GM12878 (cell line): ENCODE results near the gene TMEM35A. TPM values are rescaled to one million over a fixed set of nuclear protein-coding genes. Genes with fewer than 3 reads are reported as not detected.

Source experiments
- ATAC-seq: fragments of 200-7000 bp; cut with Tn5 transposase; 3 replicates; pipeline ENCODE4 v1.9.1; 2020; ENCODE audit warnings: mild to moderate bottlenecking, moderate library complexity
- BruUV-seq: library from RNA; stranded (reverse); fragments of 400-500 nt; replicated peaks from 2 replicates; lab custom pipeline; 2021; lab: Mats Ljungman, UMichigan
- CTCF ChIA-PET: fragments of 300-600 bp; sonication (Branson Sonifier 250); formaldehyde crosslinking; extraction: SDS; loops from one replicate; lab custom pipeline; 2021; ENCODE audit warnings: inconsistent platforms; lab: Yijun Ruan, JAX
- POLR2A ChIA-PET: fragments of 350-600 bp; formaldehyde crosslinking; extraction: SDS; loops from one replicate; lab custom pipeline; 2021; ENCODE audit warnings: inconsistent platforms; lab: Charles Lee
- RAD21 ChIA-PET: fragments of 300-600 bp; sonication (Branson Sonifier 250); formaldehyde crosslinking; loops from one replicate; lab custom pipeline; 2023; ENCODE audit warnings: antibody characterized with exemption; ENCODE audit not compliant: unreplicated experiment; lab: Charles Lee
- SMC1A ChIA-PET: fragments of 300-600 bp; sonication (Branson Sonifier 250); formaldehyde crosslinking; loops from one replicate; lab custom pipeline; 2023; ENCODE audit not compliant: unreplicated experiment, uncharacterized antibody; lab: Charles Lee
- DNase-seq: peaks from one replicate; pipeline ENCODE4 v3.0.0-alpha.2; 2011; ENCODE audit warnings: low read depth, low spot score
- FAIRE-seq: peaks from 3 replicates; lab custom pipeline; 2011; peaks lifted over from hg19 to GRCh38; lab: Jason Lieb, UNC
- H2AFZ ChIP-seq: 2 replicates; pipeline ENCODE4 v1.6.0; 2011; ENCODE audit warnings: low read depth, low read length, control low read depth; ENCODE audit not compliant: control insufficient read depth
- H3K27ac ChIP-seq: 2 replicates; pipeline ENCODE4 v1.5.1; 2011; ENCODE audit warnings: control low read depth; ENCODE audit not compliant: control insufficient read depth, insufficient read depth
- H3K27me3 ChIP-seq, 2 experiments: replicated peaks in 1 of 2; 2 replicates each; pipeline versions ENCODE4 v1.6.0 to v1.6.1; 2011; ENCODE audit warnings: low read length in 1 of 2; ENCODE audit not compliant: control insufficient read depth in 2 of 2, insufficient read depth in 2 of 2
- H3K36me3 ChIP-seq, 2 experiments: 2 replicates each; pipeline ENCODE4 v1.5.1; 2011; ENCODE audit warnings: low read length in 1 of 2; ENCODE audit not compliant: control insufficient read depth in 2 of 2, insufficient read depth in 2 of 2
- H3K4me1 ChIP-seq: 2 replicates; pipeline ENCODE4 v1.6.1; 2011; ENCODE audit warnings: mild to moderate bottlenecking, low read length, moderate library complexity, mixed read lengths; ENCODE audit not compliant: control insufficient read depth, insufficient read depth
- H3K4me2 ChIP-seq: 2 replicates; pipeline ENCODE4 v1.6.0; 2011; ENCODE audit warnings: control low read depth; ENCODE audit not compliant: control insufficient read depth, insufficient read depth
- H3K4me3 ChIP-seq: fragments of 200-600 bp; sonication (generic); 2 replicates; pipeline ENCODE4 v1.5.1; 2016
- H3K79me2 ChIP-seq: 2 replicates; pipeline ENCODE4 v1.6.0; 2011; ENCODE audit warnings: low read length; ENCODE audit not compliant: control insufficient read depth, insufficient read depth
- H3K9ac ChIP-seq: 2 replicates; pipeline ENCODE4 v1.8.0; 2011; ENCODE audit warnings: low read length, control low read depth, mixed read lengths; ENCODE audit not compliant: control insufficient read depth, insufficient read depth
- H3K9me3 ChIP-seq: replicated peaks from 3 replicates; pipeline ENCODE4 v1.5.1; 2011; ENCODE audit warnings: mild to moderate bottlenecking, low read length; ENCODE audit not compliant: control insufficient read depth, insufficient read depth
- H4K20me1 ChIP-seq: 2 replicates; pipeline ENCODE4 v1.6.0; 2011; ENCODE audit not compliant: control insufficient read depth, insufficient read depth
- BHLHE40 ChIP-seq, 2 experiments: fragments of 450-650 bp in 1 of 2; IDR thresholded peaks; 2 replicates each; pipeline ENCODE4 v1.6.1; 2011 to 2017; ENCODE audit warnings: low read depth in 2 of 2, borderline replicate concordance in 1 of 2, improper control_type of control experiment in 1 of 2, low read length in 1 of 2, mild to moderate bottlenecking in 1 of 2
- EGR1 ChIP-seq, 2 experiments: IDR thresholded peaks; 1 replicate in 1 of 2; 2 replicates in 1 of 2; pipeline ENCODE4 v1.6.1; 2011 to 2012; ENCODE audit warnings: low read depth in 2 of 2, low read length in 2 of 2, borderline replicate concordance in 1 of 2, mild to moderate bottlenecking in 1 of 2, moderate library complexity in 1 of 2
- JUNB ChIP-seq: IDR thresholded peaks from 2 replicates; pipeline ENCODE4 v1.6.1; 2016; ENCODE audit warnings: antibody characterized with exemption, mild to moderate bottlenecking
- MEF2B ChIP-seq: fragments of 450-650 bp; IDR thresholded peaks from 2 replicates; pipeline ENCODE4 v1.6.1; 2018; ENCODE audit warnings: mild to moderate bottlenecking, moderate library complexity; ENCODE audit not compliant: partially characterized antibody, poor library complexity, severe bottlenecking
- ZBTB40 ChIP-seq: fragments of 450-650 bp; IDR thresholded peaks from 2 replicates; pipeline ENCODE4 v1.6.1; 2016; ENCODE audit warnings: mild to moderate bottlenecking, moderate library complexity, borderline replicate concordance
- WGBS: methylation state at CpG from one replicate; pipeline ENCODE4 v1.1.6; 2016; ENCODE audit warnings: low lambda C conversion rate; ENCODE audit not compliant: insufficient replicate concordance, insufficient coverage; ENCODE audit errors: missing lambda C conversion rate; 5-methylcytosine and 5-hydroxymethylcytosine counted together
- in situ Hi-C: fragments of 300-500 bp; cut with MboI; formaldehyde crosslinking; loops from 9 replicates; pipeline ENCODE4 v1.14.3; 2018; ENCODE audit warnings: mixed read lengths
- intact Hi-C: fragments of 100-400 bp; cut with micrococcal nuclease; formaldehyde crosslinking; loops from one replicate; pipeline ENCODE4 v1.14.2; 2022; ENCODE audit not compliant: unreplicated experiment
- polyA plus RNA-seq, 11 experiments: library from polyadenylated mRNA; depleted of rRNA in 4 of 11; unstranded in 6 of 11; stranded (reverse) in 5 of 11; fragments of >200 nt; fragmentation: Nextera tagmentation in 4 of 11; fragmentation: Illumina TruSeq in 1 of 11; extraction: Ambion mirVana in 4 of 11; extraction: Trizol in 1 of 11; gene quantifications; 1 replicate in 1 of 11; 2 replicates in 10 of 11; pipeline versions ENCODE4 v1.2.1 to v1.2.3, GENCODE V29; 2011 to 2016; ENCODE audit warnings: inconsistent platforms in 2 of 11, missing spikeins in 2 of 11, low read depth in 1 of 11
- total RNA-seq, 4 experiments: library from RNA; depleted of rRNA in 3 of 4; stranded (reverse); fragments of >200 nt in 3 of 4; fragmentation: Illumina TruSeq in 1 of 4; extraction: Trizol in 1 of 4; gene quantifications; 2 replicates each; pipeline versions ENCODE4 v1.2.1 to v1.2.3, GENCODE V29; 2013 to 2021

The TMEM35A gene
- total and polyA plus RNA-seq, 10 of the 15 experiments (the other 5 are each of a cell fraction or from before 2014, with no cell fraction given) = not detected

DNA sequence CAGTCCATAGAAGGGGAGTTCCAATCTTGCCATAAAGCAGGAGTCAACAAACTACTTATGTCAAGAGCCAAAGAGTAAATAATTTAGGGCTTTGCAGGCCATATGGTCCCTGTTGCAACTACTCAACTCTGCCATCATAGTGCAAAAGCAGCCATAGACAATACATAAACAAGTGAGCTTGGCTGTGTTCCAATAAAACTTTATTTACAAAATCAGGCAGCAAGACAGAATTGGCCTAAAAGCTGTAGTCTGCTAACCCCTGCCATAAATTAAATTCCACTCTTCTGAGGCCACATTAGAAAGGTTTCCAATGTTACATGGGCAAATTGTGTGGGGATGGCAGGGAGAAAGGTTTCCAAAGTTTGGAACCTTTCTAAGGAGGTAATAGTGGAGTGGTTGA is 41.4 kb upstream of the TMEM35A start:
- H3K4me1 ChIP-seq = no peaks in the 10 kb centered on the region
- ChIA-PET RAD21 (no interaction called here), SMC1A (no interaction called here), POLR2A (no interaction called here), CTCF (no interaction called here)
- DNase-seq (no peak), FAIRE-seq (no peak)
- H3K79me2 ChIP-seq = no peaks in the 10 kb centered on the region
- no peak overlapping the region for H3K4me3 ChIP-seq
- in situ Hi-C loops = no loop called here
- no peaks in the 10 kb centered on the region for H3K27me3 ChIP-seq
- H3K9me3 ChIP-seq = no peaks in the 10 kb centered on the region
- H4K20me1 ChIP-seq = no peaks in the 10 kb centered on the region
- TF ChIP-seq ZBTB40 (peak; percentile 55; the same call in 1 of the 2 replicates), BHLHE40 (IDR thresholded peaks at IDR 0.05; ENCODE audit: borderline replicate concordance in 1 of 2, low read depth in 2 of 2, low read length in 1 of 2) (no peak)
- TF ChIP-seq, all 136 proteins: peak for 1
- no TSS peak for BruUV-seq
- intact Hi-C loops = no loop called here
- Histone ChIP-seq H2AFZ (no peak overlapping the region), H3K9ac (no peak overlapping the region), H3K36me3 (no peaks in the 10 kb centered on the region; a peak in 1 of 4 replicates), H3K4me2 (no peak overlapping the region), H3K27ac (no peak overlapping the region)
- no peak for ATAC-seq

DNA sequence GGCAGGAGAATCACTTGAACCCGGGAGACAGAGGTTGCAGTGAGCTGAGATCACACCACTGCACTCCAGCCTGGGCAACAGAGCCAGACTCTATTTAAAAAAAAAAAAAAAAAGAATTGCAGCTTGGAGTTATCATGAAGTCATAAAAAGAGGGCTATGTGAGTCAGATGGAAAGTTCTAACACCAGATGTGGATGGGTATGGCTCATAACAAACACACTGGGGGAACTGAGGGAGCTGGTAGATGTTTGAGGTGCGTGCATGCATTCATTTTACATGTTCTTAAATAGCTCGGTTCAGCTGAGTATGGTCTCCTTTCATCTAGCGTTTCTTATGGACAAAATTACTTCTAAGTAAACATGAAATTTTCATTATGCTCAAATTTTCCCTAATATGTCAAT is 38.5 kb upstream of the TMEM35A start:
- no TSS peak for BruUV-seq
- H3K4me2 ChIP-seq = no peak overlapping the region
- DNase-seq = no peak
- ChIA-PET CTCF (interaction anchor here (0.8 kb wide), 1 partner anchor 14 kb away, joined by 3 read pairs; no protein-coding TSS in a partner anchor), RAD21 (no interaction called here), SMC1A (no interaction called here), POLR2A (no interaction called here)
- no peak overlapping the region for H2AFZ ChIP-seq
- no peaks in the 10 kb centered on the region for H3K9me3 ChIP-seq
- intact Hi-C loops (no loop called here), in situ Hi-C loops (no loop called here)
- no peak for FAIRE-seq
- WGBS = 7% methylated on average over 4 of the region's 4 CpGs
- no peaks in the 10 kb centered on the region for H3K79me2 ChIP-seq
- no peak overlapping the region for H3K27ac ChIP-seq
- no peaks in the 10 kb centered on the region for H4K20me1 ChIP-seq
- no peak overlapping the region for H3K4me3 ChIP-seq
- H3K9ac ChIP-seq = no peak overlapping the region
- ATAC-seq = no peak
- TF ChIP-seq MEF2B (no peak), JUNB (peak; percentile 24; the same call in 1 of the 2 replicates), ZBTB40 (no peak), EGR1 (IDR thresholded peaks at IDR 0.05; ENCODE audit: borderline replicate concordance in 1 of 2, low read depth in 2 of 2, low read length in 2 of 2) (no peak)
- no peaks in the 10 kb centered on the region for H3K27me3 ChIP-seq
- no peaks in the 10 kb centered on the region for H3K4me1 ChIP-seq
- no peaks in the 10 kb centered on the region; a peak in 1 of 4 replicates for H3K36me3 ChIP-seq
